HepG2 (cell line): ENCODE data around the gene ATP6V1G2. TPM values are rescaled to one million over a fixed set of nuclear protein-coding genes. Genes with fewer than 3 reads are reported as not detected.

ENCODE experiments used
- ARNTL ChIP-seq: sonication (generic); formaldehyde crosslinking; IDR thresholded peaks from 2 replicates; pipeline ENCODE4 v1.4.0; 2020; ENCODE audit warnings: mild to moderate bottlenecking, missing genetic modification reagents
- DPF2 ChIP-seq: sonication (generic); formaldehyde crosslinking; IDR thresholded peaks from 2 replicates; pipeline ENCODE4 v1.4.0; 2020; ENCODE audit warnings: mild to moderate bottlenecking, low read depth, missing genetic modification reagents, borderline replicate concordance
- ELF4 ChIP-seq: sonication (generic); formaldehyde crosslinking; IDR thresholded peaks from 2 replicates; pipeline ENCODE4 v1.5.0; 2020; ENCODE audit warnings: missing genetic modification reagents, mild to moderate bottlenecking, moderate library complexity, borderline replicate concordance
- KLF11 ChIP-seq: IDR thresholded peaks from 2 replicates; pipeline ENCODE4 v1.6.1; 2016; ENCODE audit warnings: missing compliant biosample characterization
- SMAD3 ChIP-seq: sonication (generic); formaldehyde crosslinking; IDR thresholded peaks from 2 replicates; pipeline ENCODE4 v1.4.0; 2020; ENCODE audit warnings: missing genetic modification reagents
- SMARCC2 ChIP-seq: fragments of 450-650 bp; IDR thresholded peaks from 2 replicates; pipeline ENCODE4 v1.6.1; 2017; ENCODE audit warnings: antibody characterized with exemption, mild to moderate bottlenecking
- SOX13 ChIP-seq, 3 experiments: fragments of 450-650 bp in 1 of 3; sonication (generic) in 1 of 3; formaldehyde crosslinking in 1 of 3; IDR thresholded peaks in 2 of 3; conservative IDR thresholded peaks in 1 of 3; 2 replicates each; pipeline versions ENCODE4 v1.5.0 to v1.6.1; 2016 to 2020; ENCODE audit warnings: antibody characterized with exemption in 1 of 3, mild to moderate bottlenecking in 1 of 3, missing compliant biosample characterization in 1 of 3, missing genetic modification reagents in 1 of 3, moderate library complexity in 1 of 3
- STAT5B ChIP-seq: sonication (generic); formaldehyde crosslinking; IDR thresholded peaks from 2 replicates; pipeline ENCODE4 v1.4.0; 2020; ENCODE audit warnings: missing genetic modification reagents
- THAP11 ChIP-seq: IDR thresholded peaks from 2 replicates; pipeline ENCODE4 v1.6.1; 2016; ENCODE audit warnings: missing biosample characterization, missing genetic modification reagents
- ZBTB3 ChIP-seq: sonication (generic); formaldehyde crosslinking; IDR thresholded peaks from 2 replicates; pipeline ENCODE4 v1.4.0; 2020; ENCODE audit warnings: low read depth, mild to moderate bottlenecking, moderate library complexity, missing genetic modification reagents, borderline replicate concordance
- ZBTB40 ChIP-seq, 2 experiments: fragments of 450-650 bp in 1 of 2; sonication (generic) in 1 of 2; formaldehyde crosslinking in 1 of 2; IDR thresholded peaks; 2 replicates each; pipeline versions ENCODE4 v1.6.1 to v1.8.0; 2016 to 2022; ENCODE audit warnings: antibody characterized with exemption in 1 of 2, mild to moderate bottlenecking in 1 of 2, missing genetic modification reagents in 1 of 2
- ZNF138 ChIP-seq: sonication (generic); formaldehyde crosslinking; IDR thresholded peaks from 2 replicates; pipeline ENCODE4 v1.5.0; 2020; ENCODE audit warnings: mild to moderate bottlenecking, low read depth, missing genetic modification reagents
- ZNF230 ChIP-seq: sonication (generic); formaldehyde crosslinking; IDR thresholded peaks from 2 replicates; pipeline ENCODE4 v1.4.0; 2020; ENCODE audit warnings: mild to moderate bottlenecking, missing genetic modification reagents
- ZNF234 ChIP-seq: sonication (generic); formaldehyde crosslinking; conservative IDR thresholded peaks from 2 replicates; pipeline ENCODE4 v1.5.1; 2020; ENCODE audit warnings: mild to moderate bottlenecking, missing genetic modification reagents
- ZNF331 ChIP-seq: sonication (generic); formaldehyde crosslinking; IDR thresholded peaks from 2 replicates; pipeline ENCODE4 v1.4.0; 2020; ENCODE audit warnings: missing genetic modification reagents
- ZNF441 ChIP-seq: sonication (generic); formaldehyde crosslinking; IDR thresholded peaks from 2 replicates; pipeline ENCODE4 v1.7.0; 2021; ENCODE audit warnings: missing genetic modification reagents, borderline replicate concordance
- polyA plus RNA-seq, 8 experiments: library from polyadenylated mRNA; depleted of rRNA in 3 of 8; stranded (reverse) in 7 of 8; unstranded in 1 of 8; fragments of >200 nt; fragmentation: Illumina TruSeq in 4 of 8; extraction: Trizol in 4 of 8; gene quantifications; 2 replicates each; pipeline versions ENCODE4 v1.2.1 to v1.2.3, GENCODE V29; 2011 to 2016; ENCODE audit warnings: low read depth in 4 of 8, missing spikeins in 1 of 8, mixed read lengths in 1 of 8; ENCODE audit not compliant: insufficient read depth in 1 of 8
- total RNA-seq, 5 experiments: library from RNA; depleted of rRNA; stranded (reverse); fragments of >200 nt; fragmentation: Illumina TruSeq; extraction: Trizol; gene quantifications; 2 replicates each; pipeline ENCODE4 v1.2.3, GENCODE V29; 2016; ENCODE audit warnings: low read depth in 1 of 5
- TF ChIP-seq, protein P1 (sequence below): sonication (generic); formaldehyde crosslinking; IDR thresholded peaks from 2 replicates; pipeline ENCODE4 v1.5.0; 2020; ENCODE audit warnings: missing genetic modification reagents, mild to moderate bottlenecking, borderline replicate concordance

Gene ATP6V1G2
- total and polyA plus RNA-seq, 2 of the 13 experiments (the other 11 are each of a cell fraction or from before 2014, with no cell fraction given), result 0.27 to 0.83 TPM

DNA sequence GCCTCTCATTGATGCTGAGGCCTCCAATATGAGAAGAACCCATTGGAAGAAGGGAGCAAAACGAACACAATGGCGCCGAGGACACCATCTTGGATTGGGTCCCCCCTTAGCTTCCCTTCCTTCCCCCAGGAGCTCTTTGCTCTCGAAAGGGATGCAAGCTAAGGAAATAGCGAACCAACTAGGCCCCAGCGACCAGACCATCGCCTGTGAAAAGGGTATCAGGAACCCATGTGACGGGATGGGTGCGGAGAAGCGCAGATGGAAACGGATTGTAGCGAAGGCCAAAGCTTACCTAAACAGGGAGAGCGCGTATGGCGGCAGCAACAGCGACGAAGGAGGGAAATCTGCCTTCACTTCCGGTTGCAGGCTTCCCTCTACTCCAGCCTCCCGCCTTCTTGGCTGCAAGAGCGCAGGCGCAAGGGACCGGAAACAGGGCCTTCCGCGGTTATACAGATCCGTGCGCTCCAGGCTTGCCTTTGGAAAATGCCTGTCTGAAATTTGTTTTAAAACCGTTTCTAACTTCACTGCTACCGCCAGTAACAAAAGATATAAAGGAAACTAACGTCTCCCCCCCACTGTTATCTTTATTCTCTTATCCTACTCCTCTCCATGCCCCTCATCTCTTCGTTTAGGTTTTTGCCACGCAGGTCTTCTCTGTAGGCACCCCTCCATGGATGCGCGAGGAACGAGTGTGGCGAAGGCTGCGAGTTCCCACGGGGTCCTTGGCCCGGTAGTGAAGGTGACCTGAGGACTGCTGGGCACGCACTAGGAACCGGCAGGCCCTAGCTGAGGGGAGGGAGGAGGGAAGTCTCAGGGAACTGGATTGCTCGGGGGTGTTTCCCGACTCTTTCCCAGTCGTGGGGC, 4.5 kb downstream of the ATP6V1G2 start, which contains the start of gene DDX39B (continued):
- TF ChIP-seq ZNF230 (CRISPR knock-in tag) (peak; percentile 21; the same call in 1 of the 2 replicates), ZNF331 (CRISPR knock-in tag) (peak; percentile 86), ZNF441 (CRISPR knock-in tag) (peak; percentile 83; the same call in 1 of the 2 replicates), KLF11 (CRISPR knock-in tag) (peak; percentile 93), STAT5B (CRISPR knock-in tag) (peak; percentile 86; the same call in 1 of the 2 replicates), ZNF138 (peak; percentile 16; the same call in 1 of the 2 replicates), SMARCC2 (no peak), DPF2 (CRISPR knock-in tag) (no peak), SOX13 (IDR thresholded peaks at IDR 0.05) (no peak), SOX13 (CRISPR knock-in tag; conservative IDR thresholded peaks at IDR 0.05 in 1 of 2, IDR thresholded peaks at IDR 0.05 in 1 of 2) (peak in 1 of 2 experiments; percentile 30; a peak in 2 of 4 replicates), THAP11 (CRISPR knock-in tag) (peak; percentile 93), ARNTL (0 out of 2 replicates have a peak, but pooled peaks have one; percentile 42), ZBTB40 (IDR thresholded peaks at IDR 0.05) (peak; percentile 57), ZBTB40 (CRISPR knock-in tag; IDR thresholded peaks at IDR 0.05) (peak; percentile 86; the same call in 1 of the 2 replicates), ZBTB3 (peak; percentile 63; the same call in 1 of the 2 replicates), ZNF234 (0 out of 2 replicates have a peak, but pooled peaks have one; percentile 65), SMAD3 (no peak; the same call in 1 of the 2 replicates), ELF4 (peak; percentile 98)
- TF ChIP-seq, protein P1, sequence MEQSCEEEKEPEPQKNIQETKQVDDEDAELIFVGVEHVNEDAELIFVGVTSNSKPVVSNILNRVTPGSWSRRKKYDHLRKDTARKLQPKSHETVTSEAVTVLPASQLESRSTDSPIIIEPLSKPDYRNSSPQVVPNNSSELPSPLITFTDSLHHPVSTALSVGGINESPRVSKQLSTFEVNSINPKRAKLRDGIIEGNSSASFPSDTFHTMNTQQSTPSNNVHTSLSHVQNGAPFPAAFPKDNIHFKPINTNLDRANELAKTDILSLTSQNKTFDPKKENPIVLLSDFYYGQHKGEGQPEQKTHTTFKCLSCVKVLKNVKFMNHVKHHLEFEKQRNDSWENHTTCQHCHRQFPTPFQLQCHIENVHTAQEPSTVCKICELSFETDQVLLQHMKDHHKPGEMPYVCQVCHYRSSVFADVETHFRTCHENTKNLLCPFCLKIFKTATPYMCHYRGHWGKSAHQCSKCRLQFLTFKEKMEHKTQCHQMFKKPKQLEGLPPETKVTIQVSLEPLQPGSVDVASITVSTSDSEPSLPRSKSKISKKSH (CRISPR knock-in tag), result peak; percentile 87; the same call in 1 of the 2 replicates
